ENCODE results near the gene ASTN2.

GRCh38 chr9:117414906-117415331, at the start of gene ASTN2:
- no peak for TF ChIP-seq CTCF (IDR thresholded peaks at IDR 0.05)
- TF ChIP-seq POLR2A (IDR thresholded peaks at IDR 0.05): no peak

Measured in right lobe of liver (tissue), 4 donors.